ENCODE measurements around the gene VASH2.

DNA sequence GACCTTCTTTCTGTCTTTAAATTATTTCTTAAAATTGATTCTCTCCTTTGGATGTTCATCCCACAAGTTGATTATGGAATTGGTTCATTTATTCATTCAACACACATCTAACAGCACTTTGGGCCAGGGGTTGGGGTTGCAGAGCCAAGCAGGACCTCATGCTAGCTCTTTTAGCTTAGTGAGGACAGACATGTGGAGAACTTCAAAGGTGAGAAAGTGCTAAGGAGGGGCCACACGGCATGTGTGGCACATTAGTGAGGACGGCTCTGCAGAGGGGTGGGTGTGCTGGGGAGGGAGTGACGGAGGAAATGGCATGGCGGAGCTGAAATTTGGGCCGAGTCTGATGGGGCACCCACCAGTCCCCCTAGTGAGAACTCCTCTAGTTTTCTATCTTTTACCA is 32.5 kb upstream of the VASH2 start:
- TF ChIP-seq, protein P1, sequence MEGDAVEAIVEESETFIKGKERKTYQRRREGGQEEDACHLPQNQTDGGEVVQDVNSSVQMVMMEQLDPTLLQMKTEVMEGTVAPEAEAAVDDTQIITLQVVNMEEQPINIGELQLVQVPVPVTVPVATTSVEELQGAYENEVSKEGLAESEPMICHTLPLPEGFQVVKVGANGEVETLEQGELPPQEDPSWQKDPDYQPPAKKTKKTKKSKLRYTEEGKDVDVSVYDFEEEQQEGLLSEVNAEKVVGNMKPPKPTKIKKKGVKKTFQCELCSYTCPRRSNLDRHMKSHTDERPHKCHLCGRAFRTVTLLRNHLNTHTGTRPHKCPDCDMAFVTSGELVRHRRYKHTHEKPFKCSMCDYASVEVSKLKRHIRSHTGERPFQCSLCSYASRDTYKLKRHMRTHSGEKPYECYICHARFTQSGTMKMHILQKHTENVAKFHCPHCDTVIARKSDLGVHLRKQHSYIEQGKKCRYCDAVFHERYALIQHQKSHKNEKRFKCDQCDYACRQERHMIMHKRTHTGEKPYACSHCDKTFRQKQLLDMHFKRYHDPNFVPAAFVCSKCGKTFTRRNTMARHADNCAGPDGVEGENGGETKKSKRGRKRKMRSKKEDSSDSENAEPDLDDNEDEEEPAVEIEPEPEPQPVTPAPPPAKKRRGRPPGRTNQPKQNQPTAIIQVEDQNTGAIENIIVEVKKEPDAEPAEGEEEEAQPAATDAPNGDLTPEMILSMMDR (conservative IDR thresholded peaks at IDR 0.05; ENCODE audit: low read depth, low read length) = no peak
- TF ChIP-seq CEBPB (IDR thresholded peaks at IDR 0.05; ENCODE audit: low read depth, low read length) (no peak), POLR2A (IDR thresholded peaks at IDR 0.05; ENCODE audit: low read depth, low read length) (no peak), MXI1 (IDR thresholded peaks at IDR 0.05; ENCODE audit: borderline replicate concordance, low read depth, low read length) (no peak), RFX5 (IDR thresholded peaks at IDR 0.05; ENCODE audit: low read depth, low read length) (no peak), FOS (IDR thresholded peaks at IDR 0.05; ENCODE audit: low read depth, low read length) (no peak), MAFK (IDR thresholded peaks at IDR 0.05; ENCODE audit: low read depth, low read length) (no peak), BHLHE40 (IDR thresholded peaks at IDR 0.05; ENCODE audit: low read depth, low read length) (no peak), RAD21 (IDR thresholded peaks at IDR 0.05; ENCODE audit: low read length) (no peak), ELK1 (IDR thresholded peaks at IDR 0.05; ENCODE audit: borderline replicate concordance, low read depth, low read length) (no peak)
- TF ChIP-seq, protein P2, sequence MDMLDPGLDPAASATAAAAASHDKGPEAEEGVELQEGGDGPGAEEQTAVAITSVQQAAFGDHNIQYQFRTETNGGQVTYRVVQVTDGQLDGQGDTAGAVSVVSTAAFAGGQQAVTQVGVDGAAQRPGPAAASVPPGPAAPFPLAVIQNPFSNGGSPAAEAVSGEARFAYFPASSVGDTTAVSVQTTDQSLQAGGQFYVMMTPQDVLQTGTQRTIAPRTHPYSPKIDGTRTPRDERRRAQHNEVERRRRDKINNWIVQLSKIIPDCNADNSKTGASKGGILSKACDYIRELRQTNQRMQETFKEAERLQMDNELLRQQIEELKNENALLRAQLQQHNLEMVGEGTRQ (IDR thresholded peaks at IDR 0.05; ENCODE audit: low read depth, low read length) = no peak
